ENCODE measurements around the gene ZBTB11. TPM values are rescaled to one million over a fixed set of nuclear protein-coding genes. Genes with fewer than 3 reads are reported as not detected.

ZBTB11 gene
- total and polyA plus RNA-seq, 2 experiments from 2014 or later = 7.7 to 22.4 TPM

DNA sequence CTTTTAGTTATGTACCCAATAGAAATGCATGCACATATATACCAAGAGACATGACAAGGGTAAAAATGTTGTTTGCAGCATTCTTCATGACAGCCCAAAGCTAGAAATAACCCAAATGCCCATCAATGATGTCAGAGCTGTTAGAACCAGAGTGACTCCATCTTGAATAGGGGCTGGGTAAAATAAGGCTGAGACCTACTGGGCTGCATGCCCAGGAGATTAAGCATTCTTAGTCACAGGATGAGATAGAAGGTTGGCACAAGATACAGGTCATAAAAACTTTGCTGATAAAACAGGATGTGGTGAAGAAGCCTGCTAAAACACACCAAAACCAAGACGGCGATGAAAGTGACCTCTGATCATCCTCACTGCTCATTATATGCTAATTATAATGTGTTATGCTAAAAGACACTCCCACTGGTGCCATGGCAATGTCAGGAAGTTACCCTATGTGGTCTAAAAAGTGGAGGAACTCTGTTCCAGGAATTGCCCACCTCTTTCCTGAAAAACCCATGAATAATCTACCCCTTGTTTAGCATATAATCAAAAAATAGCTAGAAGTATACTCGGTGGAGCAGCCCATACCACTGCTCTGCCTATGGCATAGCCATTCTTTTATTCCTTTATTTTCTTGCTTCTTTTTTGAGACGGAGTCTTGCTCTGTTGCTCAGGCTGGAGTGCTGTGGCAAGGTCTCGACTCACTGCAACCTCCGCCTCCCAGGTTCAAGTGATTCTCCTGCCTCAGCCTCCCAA lies 32.9 kb downstream of the ZBTB11 start:
- no peak for ATAC-seq
- no peak overlapping the region for H3K4me3 ChIP-seq
- H2AFZ ChIP-seq = no peak overlapping the region
- H3K36me3 ChIP-seq (ENCODE audit: insufficient read depth) = peaks cover 4% of the 10 kb centered on the region; the same call in 1 of the 2 replicates
- no peak overlapping the region for H3K27ac Mint-ChIP-seq
- H3K79me2 ChIP-seq (replicated peaks; ENCODE audit: insufficient read depth) = no peaks in the 10 kb centered on the region
- DNase-seq (ENCODE audit: low spot score) = no peak
- no peaks in the 10 kb centered on the region for H3K27me3 ChIP-seq (ENCODE audit: insufficient read depth)
- H3K27me3 Mint-ChIP-seq (ENCODE audit: insufficient read depth, low read depth, poor library complexity) = peaks cover 4% of the 10 kb centered on the region
- H3K4me1 Mint-ChIP-seq = peaks cover 21% of the 10 kb centered on the region
- no peak overlapping the region for H3K4me3 Mint-ChIP-seq
- no peaks in the 10 kb centered on the region; the same call in 2 of the 3 replicates for H3K9me3 Mint-ChIP-seq
- peak overlapping the region; percentile 23; the same call in 1 of the 2 replicates for H3K27ac ChIP-seq (ENCODE audit: low read depth)
- H3K9me2 ChIP-seq (ENCODE audit: insufficient read depth) = no peaks in the 10 kb centered on the region
- H3K4me1 ChIP-seq (ENCODE audit: insufficient read depth) = peaks cover 17% of the 10 kb centered on the region
- no peaks in the 10 kb centered on the region for H4K20me1 ChIP-seq (replicated peaks; ENCODE audit: insufficient read depth)
- peaks cover 7% of the 10 kb centered on the region for H3K36me3 Mint-ChIP-seq (ENCODE audit: low read depth)
- H3K4me2 ChIP-seq = peak overlapping the region; percentile 0; the same call in 1 of the 2 replicates
- no peak for TF ChIP-seq ETS1 (IDR thresholded peaks at IDR 0.05)
- TF ChIP-seq JUNB (IDR thresholded peaks at IDR 0.05; ENCODE audit: unreplicated experiment) = no peak
- TF ChIP-seq EZH2 (IDR thresholded peaks at IDR 0.05; ENCODE audit: low read depth, unreplicated experiment) = no peak
- TF ChIP-seq ZNF331 (CRISPR knock-in tag; IDR thresholded peaks at IDR 0.05; ENCODE audit: low read depth) = no peak
- TF ChIP-seq REST (IDR thresholded peaks at IDR 0.05; ENCODE audit: unreplicated experiment) = no peak
- TF ChIP-seq CTCF (conservative IDR thresholded peaks at IDR 0.05; ENCODE audit: low read depth in 2 of 2) = no peak
- TF ChIP-seq, protein P1, sequence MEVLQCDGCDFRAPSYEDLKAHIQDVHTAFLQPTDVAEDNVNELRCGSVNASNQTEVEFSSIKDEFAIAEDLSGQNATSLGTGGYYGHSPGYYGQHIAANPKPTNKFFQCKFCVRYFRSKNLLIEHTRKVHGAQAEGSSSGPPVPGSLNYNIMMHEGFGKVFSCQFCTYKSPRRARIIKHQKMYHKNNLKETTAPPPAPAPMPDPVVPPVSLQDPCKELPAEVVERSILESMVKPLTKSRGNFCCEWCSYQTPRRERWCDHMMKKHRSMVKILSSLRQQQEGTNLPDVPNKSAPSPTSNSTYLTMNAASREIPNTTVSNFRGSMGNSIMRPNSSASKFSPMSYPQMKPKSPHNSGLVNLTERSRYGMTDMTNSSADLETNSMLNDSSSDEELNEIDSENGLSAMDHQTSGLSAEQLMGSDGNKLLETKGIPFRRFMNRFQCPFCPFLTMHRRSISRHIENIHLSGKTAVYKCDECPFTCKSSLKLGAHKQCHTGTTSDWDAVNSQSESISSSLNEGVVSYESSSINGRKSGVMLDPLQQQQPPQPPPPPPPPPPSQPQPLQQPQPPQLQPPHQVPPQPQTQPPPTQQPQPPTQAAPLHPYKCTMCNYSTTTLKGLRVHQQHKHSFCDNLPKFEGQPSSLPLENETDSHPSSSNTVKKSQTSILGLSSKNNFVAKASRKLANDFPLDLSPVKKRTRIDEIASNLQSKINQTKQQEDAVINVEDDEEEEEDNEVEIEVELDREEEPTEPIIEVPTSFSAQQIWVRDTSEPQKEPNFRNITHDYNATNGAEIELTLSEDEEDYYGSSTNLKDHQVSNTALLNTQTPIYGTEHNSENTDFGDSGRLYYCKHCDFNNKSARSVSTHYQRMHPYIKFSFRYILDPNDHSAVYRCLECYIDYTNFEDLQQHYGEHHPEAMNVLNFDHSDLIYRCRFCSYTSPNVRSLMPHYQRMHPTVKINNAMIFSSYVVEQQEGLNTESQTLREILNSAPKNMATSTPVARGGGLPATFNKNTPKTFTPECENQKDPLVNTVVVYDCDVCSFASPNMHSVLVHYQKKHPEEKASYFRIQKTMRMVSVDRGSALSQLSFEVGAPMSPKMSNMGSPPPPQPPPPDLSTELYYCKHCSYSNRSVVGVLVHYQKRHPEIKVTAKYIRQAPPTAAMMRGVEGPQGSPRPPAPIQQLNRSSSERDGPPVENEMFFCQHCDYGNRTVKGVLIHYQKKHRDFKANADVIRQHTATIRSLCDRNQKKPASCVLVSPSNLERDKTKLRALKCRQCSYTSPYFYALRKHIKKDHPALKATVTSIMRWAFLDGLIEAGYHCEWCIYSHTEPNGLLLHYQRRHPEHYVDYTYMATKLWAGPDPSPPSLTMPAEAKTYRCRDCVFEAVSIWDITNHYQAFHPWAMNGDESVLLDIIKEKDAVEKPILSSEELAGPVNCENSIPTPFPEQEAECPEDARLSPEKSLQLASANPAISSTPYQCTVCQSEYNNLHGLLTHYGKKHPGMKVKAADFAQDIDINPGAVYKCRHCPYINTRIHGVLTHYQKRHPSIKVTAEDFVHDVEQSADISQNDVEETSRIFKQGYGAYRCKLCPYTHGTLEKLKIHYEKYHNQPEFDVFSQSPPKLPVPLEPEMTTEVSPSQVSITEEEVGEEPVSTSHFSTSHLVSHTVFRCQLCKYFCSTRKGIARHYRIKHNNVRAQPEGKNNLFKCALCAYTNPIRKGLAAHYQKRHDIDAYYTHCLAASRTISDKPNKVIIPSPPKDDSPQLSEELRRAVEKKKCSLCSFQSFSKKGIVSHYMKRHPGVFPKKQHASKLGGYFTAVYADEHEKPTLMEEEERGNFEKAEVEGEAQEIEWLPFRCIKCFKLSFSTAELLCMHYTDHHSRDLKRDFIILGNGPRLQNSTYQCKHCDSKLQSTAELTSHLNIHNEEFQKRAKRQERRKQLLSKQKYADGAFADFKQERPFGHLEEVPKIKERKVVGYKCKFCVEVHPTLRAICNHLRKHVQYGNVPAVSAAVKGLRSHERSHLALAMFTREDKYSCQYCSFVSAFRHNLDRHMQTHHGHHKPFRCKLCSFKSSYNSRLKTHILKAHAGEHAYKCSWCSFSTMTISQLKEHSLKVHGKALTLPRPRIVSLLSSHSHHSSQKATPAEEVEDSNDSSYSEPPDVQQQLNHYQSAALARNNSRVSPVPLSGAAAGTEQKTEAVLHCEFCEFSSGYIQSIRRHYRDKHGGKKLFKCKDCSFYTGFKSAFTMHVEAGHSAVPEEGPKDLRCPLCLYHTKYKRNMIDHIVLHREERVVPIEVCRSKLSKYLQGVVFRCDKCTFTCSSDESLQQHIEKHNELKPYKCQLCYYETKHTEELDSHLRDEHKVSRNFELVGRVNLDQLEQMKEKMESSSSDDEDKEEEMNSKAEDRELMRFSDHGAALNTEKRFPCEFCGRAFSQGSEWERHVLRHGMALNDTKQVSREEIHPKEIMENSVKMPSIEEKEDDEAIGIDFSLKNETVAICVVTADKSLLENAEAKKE (CRISPR knock-in tag; IDR thresholded peaks at IDR 0.05) = no peak
- no peak for TF ChIP-seq NANOG (IDR thresholded peaks at IDR 0.05; ENCODE audit: borderline replicate concordance)
- TF ChIP-seq EZH2phosphoT487 (IDR thresholded peaks at IDR 0.05; ENCODE audit: unreplicated experiment) = no peak
- no peak for TF ChIP-seq ZNF114 (CRISPR knock-in tag; IDR thresholded peaks at IDR 0.05)
- TF ChIP-seq POLR2AphosphoS5 (IDR thresholded peaks at IDR 0.05; ENCODE audit: low read depth) = no peak
- TF ChIP-seq CREB1 (CRISPR knock-in tag; IDR thresholded peaks at IDR 0.05; ENCODE audit: low read depth) = no peak
- TF ChIP-seq STAT1 (IDR thresholded peaks at IDR 0.05; ENCODE audit: unreplicated experiment) = no peak
- no peaks in the 10 kb centered on the region for H3F3A ChIP-seq (replicated peaks; ENCODE audit: low read depth)

All from GM23338 (cell line).